ENCODE data around the gene P4HB.
A peak's percentile ranks its signal among the peaks of the same experiment; 100 is the strongest.

P4HB gene

GRCh38 chr17:81870981-81871386 is 10.6 kb upstream of the P4HB start, which contains the start of gene ARHGDIA:
Gene ARHGDIA (minus strand): TSS chr17:81871337. CDS start chr17:81869930, 1,407 bp downstream.
- no peak for TF ChIP-seq CTCF (conservative IDR thresholded peaks at IDR 0.05; ENCODE audit: low read length)
- no peak for DNase-seq (ENCODE audit: low read depth)
- peak within 1 kb of the TSS; percentile 81 for H3K4me3 ChIP-seq (ENCODE audit: low read length)

GRCh38 chr17:81870131-81870980 is 10.0 kb upstream of the P4HB start:
- peak overlapping the region; percentile 81 for H3K4me3 ChIP-seq (ENCODE audit: low read length)
- peak; percentile 45 for DNase-seq (ENCODE audit: low read depth)
- no peak for TF ChIP-seq CTCF (conservative IDR thresholded peaks at IDR 0.05; ENCODE audit: low read length)

- TF ChIP-seq CTCF (conservative IDR thresholded peaks at IDR 0.05; ENCODE audit: low read length), result peak; percentile 54
- DNase-seq (ENCODE audit: low read depth), result peak; percentile 31
- H3K4me3 ChIP-seq (ENCODE audit: low read length), result peak overlapping the region; percentile 81
Observed at GRCh38 chr17:81869221-81870130, 9.1 kb upstream of the P4HB start.

GRCh38 chr17:81868674-81869220 is 8.4 kb upstream of the P4HB start:
- TF ChIP-seq CTCF (conservative IDR thresholded peaks at IDR 0.05; ENCODE audit: low read length), result no peak
- DNase-seq (ENCODE audit: low read depth), result peak; percentile 88
- H3K4me3 ChIP-seq (ENCODE audit: low read length), result peak overlapping the region; percentile 81

- H3K4me3 ChIP-seq (ENCODE audit: low read length), result no peak overlapping the region
- peak; percentile 25 for DNase-seq (ENCODE audit: low read depth)
- no peak for TF ChIP-seq CTCF (conservative IDR thresholded peaks at IDR 0.05; ENCODE audit: low read length)
Observed at GRCh38 chr17:81867991-81868673, 7.8 kb upstream of the P4HB start.

GRCh38 chr17:81867170-81867990 is 7.0 kb upstream of the P4HB start:
- no peak for TF ChIP-seq CTCF (conservative IDR thresholded peaks at IDR 0.05; ENCODE audit: low read length)
- no peak overlapping the region for H3K4me3 ChIP-seq (ENCODE audit: low read length)
- DNase-seq (ENCODE audit: low read depth), result peak; percentile 62

All from AG10803 (cell line).